Activated CD4-positive, alpha-beta T cell treated with anti-CD3 and anti-CD28 coated beads for 24 hours (primary cell): ENCODE data around the gene HADHA.

Source experiments
- DNase-seq, 2 donors: peaks; one replicate each; pipeline ENCODE4 v3.0.0-alpha.2; 2020; ENCODE audit warnings: low read depth in 2 of 2

The HADHA gene

DNA sequence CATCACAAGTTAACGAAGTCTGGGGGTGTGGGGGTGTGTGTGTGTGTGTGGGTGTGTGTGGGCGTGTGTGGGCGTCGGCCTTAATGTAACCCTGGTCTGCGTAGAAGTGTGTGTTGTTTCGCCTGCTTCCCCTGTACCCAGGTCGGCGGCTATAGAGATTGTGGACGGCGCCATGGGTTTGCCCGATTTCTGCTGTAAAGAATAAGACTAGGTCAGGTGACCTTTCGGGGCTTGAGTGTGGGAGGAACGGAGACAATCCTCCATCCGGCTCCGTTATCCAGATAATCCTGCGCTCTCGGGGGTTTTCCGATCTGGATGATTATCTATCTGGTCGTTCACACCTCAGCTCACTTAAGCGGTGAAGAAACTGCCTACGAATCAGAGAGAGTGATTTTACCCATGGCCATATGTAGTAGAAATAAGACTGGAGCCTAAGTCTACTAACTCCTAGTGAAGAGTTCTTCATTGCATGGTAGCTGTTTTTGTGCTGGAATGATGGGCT, 850 bp upstream of the HADHA start:
- peak; percentile 24 to 29 for DNase-seq

DNA sequence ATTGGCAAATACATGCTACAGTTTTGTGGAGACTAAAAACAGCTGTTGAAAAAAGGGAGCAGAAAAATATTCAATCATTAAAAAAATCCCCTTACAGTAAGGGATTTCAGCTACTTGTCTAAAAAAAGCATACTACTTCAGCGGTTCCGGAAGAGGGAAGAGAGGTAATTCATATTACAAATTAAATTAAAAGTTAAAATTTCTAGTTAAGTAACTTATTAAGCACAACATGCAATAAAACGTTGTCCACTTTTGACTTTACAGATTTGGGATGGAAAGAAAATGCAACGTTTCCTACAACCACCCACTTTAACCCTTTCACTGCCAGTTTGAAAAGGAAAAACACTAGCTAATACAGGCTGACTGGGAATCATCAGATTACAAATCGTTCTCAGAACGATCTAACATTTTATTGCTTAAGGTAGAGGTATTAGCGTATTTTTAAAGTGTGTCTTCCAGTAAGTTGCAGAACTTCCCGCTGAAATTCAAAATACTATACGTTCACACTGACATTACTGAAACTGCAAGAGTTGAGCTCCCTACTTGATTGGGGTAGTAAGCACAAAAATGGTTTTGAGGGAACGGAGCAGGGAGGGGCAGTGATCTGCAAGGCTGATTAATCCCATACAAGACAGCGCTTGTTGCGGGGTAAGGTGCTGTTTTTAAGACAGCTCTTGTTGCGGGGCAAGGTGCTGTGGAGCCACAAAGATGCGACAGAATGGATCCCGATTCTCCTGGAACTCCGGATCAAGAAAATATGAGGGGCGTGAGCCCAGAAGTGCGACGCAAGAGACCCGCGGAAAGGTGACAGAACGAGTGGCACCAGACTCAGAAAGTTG, 743 bp downstream of the HADHA start:
- no peak for DNase-seq

DNA sequence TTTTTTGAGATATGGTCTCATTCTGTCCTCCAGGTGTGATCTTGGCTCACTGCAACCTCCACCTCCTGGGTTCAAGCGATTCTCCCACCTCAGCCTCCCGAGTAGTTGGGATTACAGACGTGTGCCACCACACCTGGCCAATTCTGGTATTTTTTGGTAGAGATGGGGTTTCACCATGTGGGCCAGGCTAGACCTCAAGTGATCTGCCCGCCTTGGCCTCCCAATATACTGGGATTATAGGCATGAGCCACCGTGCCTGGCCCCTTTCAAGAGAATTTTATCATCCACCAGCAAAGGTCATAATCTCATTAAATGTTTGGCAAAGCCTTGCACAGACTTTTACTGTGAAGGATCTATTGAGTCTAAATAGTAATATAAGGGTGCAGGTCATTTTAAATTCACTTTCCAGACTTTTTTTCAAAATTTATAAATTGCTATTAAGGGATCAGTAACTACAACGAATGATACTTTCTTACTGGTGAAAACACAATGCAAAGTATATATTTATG, 2.5 kb downstream of the HADHA start:
- DNase-seq, result no peak

DNA sequence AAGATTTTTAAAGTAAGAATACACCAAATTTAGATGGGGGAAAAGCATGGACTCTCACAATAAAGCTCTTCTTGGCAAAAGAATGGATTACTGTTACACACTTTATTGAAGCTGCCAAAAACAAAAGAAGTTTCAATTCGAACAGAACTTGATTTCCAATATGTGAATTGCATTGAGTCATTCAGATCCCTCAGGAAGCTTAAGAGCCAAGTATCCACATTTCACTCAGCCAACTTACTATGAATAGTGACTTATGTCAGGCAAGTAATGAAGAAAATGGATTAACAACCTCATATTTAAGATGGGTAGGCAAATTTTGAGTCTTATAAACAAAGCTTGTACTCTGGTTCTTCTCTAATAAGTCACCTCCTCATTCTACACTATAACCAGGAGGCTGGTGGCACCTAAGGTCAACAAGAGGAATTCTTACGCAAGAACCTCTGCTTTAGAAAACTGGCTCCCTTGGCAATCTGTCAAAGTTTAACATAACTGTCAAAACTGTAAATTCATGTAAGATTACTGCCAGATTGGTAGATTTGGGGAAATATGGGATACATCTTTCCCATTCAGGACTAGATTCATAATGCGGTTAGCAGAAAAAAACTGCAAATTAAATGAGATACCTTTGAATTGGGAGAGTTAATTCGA, 6.0 kb downstream of the HADHA start:
- DNase-seq, result no peak

- DNase-seq, result no peak
Observed at GRCh38 chr2:26237868-26238267, 6.6 kb downstream of the HADHA start.

- no peak for DNase-seq
Observed at GRCh38 chr2:26235089-26235488, 9.3 kb downstream of the HADHA start.

- no peak for DNase-seq
Observed at GRCh38 chr2:26230806-26231205, 13.6 kb downstream of the HADHA start.

DNA sequence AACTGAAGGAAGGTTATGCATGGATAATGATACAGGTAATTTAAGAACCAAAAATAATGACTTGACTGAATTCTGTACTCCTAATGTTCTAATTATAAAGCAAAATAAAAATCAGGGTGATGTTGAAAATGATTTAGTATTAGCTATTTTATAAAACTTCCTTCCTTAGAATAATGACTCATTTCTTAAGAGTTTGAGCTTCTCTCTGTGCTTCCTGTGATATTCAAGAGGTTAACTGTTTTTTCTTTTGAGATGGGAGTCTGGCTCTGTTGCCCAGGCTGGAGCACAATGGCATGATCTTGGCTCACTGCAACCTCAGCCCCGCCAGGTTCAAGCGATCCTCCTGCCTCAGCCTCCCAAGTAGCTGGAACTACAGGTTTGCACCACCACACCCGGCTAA, 14.8 kb downstream of the HADHA start:
- DNase-seq, result no peak

DNA sequence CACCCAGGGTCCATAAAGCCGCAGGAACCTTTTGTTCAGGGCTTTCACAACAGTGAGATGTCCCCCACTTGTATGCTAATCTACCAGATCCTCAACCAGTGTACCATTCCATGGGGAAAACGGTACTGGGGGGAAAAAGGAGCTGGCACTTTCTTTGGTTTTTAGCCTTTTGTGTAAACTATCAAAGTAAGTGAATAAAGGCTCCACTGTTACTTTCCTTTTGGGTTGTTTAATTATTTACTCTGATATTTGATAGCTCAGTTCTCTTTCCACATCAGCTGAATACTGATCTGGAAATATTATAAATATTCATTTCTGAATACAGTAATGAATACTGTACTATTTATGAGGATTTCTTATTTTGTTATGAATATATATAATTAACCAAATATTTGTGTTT, 20.3 kb downstream of the HADHA start:
- no peak for DNase-seq

- DNase-seq, result no peak
Observed at GRCh38 chr2:26223018-26223417, 21.4 kb downstream of the HADHA start.

DNA sequence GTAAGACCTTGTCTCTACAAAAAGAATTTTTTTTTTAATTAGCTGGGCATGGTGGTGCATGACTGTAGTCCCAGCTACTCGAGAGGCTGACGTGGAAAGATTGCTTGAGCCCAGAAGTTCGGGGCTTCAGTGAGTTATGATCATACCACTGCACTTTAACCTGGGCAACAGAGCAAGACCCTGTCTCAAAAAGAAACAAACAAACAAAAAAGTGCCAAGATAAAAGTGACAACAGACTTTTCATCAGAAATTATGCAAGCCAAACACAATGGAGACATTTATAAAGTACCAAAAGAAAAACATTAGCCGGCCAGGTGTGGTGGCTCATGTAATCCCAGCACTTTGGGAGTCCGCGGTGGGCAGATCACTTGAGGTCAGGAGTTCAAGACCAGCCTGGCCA, 26.7 kb downstream of the HADHA start:
- DNase-seq, result no peak

DNA sequence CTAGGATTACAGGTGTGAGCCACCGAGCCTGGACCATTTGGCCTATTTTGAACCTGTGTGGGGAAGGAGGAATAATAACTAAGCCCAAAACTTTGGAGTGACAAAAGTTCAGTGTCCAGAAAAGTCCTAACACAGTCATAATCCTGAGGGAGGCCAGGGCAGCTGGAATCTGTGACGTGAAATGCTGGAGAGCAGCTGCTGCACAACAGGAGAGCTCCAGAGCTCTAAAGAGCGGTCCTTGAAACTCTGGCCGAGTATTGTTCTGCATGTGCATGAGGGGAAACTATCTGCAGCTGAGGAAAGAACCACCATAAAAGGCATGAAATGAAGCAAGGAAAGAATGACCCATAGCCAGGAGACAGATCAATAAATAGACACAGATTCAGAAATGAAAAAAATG, 27.8 kb downstream of the HADHA start:
- no peak for DNase-seq

DNA sequence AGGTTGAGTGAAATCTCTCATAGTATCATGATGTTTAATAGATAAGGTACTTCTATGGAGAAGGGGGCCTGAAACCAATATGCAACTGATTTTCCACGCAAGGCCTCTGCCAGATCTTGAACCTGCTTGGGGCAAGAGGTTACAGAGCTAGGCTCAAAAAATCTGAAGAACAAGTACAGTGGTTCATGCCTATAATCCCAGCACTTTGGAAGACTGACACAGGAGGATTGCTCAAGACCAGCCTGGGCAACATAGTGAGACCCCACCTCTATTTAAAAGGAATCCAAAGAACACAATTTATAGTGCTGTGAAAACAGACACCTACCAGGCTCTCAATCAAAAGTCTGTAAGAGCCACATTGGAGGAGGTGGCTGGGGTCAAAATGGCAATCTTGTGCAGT, 28.6 kb downstream of the HADHA start:
- no peak for DNase-seq

DNA sequence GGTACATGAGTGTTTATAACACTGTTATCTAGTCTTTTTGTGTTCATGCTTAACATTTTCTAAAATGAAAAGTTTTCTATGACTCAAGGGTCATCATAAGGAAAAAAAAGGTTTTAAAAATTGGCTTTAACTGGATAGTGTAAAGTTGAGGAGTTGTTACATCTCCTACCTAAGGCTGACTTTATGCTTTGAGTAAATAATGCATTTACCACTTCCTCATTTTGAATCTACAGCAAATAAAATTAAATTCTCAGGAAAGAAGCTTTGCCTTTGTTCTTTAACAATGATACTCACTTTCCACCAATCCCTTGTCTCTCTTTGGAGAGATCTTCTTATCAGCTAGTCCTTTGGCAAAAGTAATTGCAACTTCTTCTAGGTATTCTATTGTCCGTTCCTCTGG, 29.7 kb downstream of the HADHA start:
- DNase-seq, result no peak

- DNase-seq, result no peak
Observed at GRCh38 chr2:26212011-26212410, 32.4 kb downstream of the HADHA start.

DNA sequence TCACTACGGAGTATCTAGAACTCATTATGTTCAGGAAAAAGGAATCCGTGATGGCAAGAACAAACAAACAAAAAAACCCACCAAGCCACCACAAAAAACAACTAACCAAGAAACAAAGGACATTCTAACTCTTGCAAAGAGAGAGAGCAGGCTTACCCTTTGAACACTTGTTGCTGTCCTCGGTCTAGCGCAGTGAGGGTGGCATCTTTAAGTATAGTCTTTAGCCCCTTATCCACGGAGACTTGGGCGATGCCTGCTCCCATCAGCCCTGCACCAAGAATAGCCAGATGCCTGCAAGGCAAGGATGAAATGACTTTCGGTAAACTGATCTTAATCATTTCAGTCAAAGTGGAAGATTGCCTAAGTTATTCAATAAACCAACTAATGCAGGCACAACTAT, 40.5 kb downstream of the HADHA start:
- no peak for DNase-seq

- no peak for DNase-seq
Observed at GRCh38 chr2:26202981-26203490, 41.4 kb downstream of the HADHA start.

GRCh38 chr2:26197516-26197915, 46.9 kb downstream of the HADHA start:
- DNase-seq, result no peak

DNA sequence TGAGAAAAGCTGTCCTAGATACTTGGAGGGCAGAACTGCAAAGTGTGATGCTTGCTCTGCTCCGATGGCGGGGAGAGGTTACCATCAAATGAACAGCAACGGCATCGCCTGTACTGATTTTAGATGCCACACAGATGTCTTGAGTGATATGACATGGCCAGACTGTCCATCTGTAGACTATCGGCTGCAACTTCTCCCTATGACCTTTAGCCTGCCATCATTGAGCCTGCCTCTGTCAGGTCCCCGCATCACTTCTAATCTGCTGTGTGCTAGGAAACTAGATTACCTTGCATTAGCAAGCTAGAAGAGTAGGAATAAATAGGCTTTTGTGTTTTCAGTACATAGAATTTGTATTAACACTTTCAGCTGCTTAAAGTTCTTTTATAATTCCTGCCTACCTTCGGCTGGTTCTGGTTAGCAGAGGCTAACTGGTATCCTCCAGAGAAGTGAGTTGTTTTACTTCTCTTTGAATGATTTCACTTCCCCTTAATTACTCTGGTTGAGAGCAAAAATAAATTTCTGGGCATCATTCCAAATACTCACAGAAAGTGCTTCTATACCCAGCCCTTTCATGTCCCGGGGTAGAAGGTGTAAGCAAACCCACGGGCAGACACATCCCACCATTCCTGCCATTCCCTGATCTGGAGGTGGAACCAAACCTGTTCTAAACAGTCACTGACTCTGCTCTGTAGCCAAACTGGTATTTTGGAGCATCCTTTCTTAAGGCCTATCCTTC, 47.6 kb downstream of the HADHA start:
- DNase-seq, result no peak

DNA sequence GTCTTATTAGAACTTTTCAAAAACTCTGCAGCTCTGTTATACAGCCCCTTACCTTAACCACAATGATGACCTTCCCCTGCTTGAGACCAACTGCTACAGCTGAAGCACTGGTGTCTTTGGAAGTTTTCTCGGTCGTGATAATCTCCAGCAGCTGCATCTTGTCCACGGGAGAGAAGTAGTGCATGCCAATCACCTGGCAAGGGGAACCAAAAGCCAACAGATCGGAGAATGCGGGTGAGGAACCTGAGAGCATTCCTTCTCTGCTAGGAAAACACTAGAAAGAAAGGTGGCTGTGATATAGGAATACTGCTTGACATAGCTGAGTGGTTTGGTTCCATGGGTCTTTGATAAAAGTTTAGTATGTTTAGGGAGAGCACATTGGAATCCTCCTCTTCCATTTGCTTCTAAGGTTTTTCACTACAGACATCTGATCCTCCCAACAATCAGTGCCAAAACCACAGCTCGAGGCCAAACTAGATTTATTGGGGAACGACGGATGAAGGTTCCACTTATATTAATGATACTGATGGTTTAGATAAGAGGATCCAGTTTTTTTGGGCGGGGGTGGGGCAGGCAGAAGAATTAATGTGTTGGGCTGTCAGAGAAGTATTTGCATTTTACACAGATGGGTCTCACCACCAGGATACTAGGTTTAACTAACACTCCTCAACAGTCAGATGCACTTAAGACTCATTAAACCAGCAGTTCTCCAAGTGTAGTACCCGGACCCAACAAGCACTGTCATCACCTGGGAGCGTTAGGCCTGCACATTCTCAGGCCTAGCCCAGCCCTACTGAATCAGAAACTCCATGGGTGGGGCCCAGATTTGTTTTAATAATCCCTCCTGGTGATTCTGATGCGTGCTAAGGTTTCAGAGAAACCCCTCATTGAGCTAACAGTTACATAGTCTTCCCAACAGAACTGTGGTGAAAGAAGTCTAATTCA, 49.1 kb downstream of the HADHA start:
- DNase-seq, result no peak
